Ramos (cell line): ENCODE measurements around the gene FAM20B.

Experiments
- in situ Hi-C: fragments of 300-500 bp; cut with MboI; formaldehyde crosslinking; loops from one replicate; pipeline ENCODE4 v1.14.3; 2022; ENCODE audit warnings: low sequenced_read_pairs; ENCODE audit not compliant: unreplicated experiment

Gene FAM20B

DNA sequence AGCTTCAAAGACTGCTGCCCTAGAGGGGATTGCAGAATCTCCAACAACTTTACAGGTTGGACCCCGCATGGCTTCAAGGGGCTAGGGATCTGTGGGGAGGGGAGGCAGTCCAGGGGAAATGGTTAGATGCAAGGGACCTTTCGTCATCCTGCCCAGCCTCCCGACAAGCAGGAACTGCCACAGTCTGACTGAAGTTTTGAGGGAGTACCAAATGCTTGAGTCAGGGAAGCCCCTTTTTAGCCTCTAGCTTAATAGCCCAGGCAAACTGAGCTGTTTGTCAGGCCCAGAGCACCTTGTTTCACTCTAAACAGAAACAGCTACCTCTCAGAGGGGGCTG lies 57.3 kb downstream of the FAM20B start:
- in situ Hi-C loops = loop anchor here (5.0 to 25.0 kb wide), 3 partner anchors 284 to 729 kb away; partner anchors contain the start of gene AXDND1

DNA sequence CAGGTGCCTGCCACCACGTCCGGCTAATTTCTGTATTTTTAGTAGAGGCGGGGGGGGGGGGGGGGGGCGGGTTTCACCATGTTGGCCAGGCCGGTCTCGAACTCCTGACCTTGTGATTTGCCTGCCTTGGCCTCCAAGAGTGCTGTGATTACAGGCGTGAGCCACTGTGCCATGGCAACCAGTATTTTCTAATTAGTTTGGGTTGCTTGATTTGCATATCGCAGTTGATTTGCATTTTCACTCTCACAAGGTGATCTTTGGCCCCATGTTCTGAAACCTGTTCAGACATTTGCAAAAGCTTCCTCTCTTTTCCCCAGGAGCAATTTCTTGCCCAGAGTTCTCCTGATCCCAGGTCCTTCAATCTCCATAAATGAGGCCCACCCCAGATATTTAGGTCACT lies 57.8 kb downstream of the FAM20B start:
- in situ Hi-C loops = loop anchor here (5.0 to 25.0 kb wide), 3 partner anchors 284 to 729 kb away; partner anchors contain the start of gene AXDND1

DNA sequence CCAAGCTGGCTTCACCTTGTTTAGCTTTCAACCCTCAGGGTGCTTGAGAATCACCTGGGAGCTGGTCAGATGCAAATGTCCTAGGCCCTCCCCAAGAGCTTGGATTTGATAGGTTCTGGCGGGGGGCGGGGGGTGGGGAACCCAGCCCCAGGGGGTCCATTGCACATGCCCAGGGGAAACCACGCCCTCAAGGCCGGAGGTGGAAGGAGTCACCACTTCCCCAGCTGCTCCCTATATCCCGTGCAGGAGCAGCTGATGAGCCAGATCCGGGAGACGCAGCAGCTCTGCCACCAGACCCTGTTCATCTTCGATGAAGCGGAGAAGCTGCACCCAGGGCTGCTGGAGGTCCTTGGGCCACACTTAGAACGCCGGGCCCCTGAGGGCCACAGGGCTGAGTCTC lies 62.0 kb downstream of the FAM20B start:
- in situ Hi-C loops = loop anchor here (10.0 to 25.0 kb wide), 2 partner anchors 553 to 725 kb away; no protein-coding TSS in a partner anchor

DNA sequence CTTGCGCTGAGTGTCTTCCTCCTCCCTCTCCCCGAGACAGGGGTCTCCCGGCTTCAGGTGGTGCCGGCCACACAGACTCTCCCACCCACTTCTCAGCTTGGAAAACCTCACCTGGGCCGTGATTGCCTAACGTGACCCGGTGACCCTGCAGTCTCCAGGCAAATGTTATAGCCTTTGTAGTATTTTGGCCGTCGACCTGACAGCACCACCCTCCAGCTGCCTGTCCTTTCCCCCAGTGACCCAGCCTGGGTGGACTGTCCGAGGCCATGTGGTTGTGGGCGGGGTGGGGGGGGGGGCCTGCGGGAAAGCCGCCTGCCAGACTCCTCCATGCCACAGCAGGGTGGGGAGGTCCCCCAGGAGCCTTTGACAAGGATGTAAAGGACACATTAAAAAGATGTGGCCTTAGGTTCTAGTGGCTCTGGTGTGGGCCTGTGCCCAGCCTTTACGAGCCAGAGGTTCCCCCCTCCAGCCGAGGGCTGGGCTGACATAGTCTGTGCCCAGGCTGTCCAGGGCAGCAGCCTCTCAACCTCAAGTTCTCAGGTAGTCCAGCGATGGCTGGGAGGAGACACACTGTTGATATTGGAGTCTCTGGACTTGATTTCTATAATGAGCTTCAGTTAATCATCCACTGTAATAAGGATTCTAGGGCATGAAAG lies 64.3 kb downstream of the FAM20B start:
- in situ Hi-C loops = loop anchor here (10.0 to 25.0 kb wide), 2 partner anchors 555 to 722 kb away; no protein-coding TSS in a partner anchor

DNA sequence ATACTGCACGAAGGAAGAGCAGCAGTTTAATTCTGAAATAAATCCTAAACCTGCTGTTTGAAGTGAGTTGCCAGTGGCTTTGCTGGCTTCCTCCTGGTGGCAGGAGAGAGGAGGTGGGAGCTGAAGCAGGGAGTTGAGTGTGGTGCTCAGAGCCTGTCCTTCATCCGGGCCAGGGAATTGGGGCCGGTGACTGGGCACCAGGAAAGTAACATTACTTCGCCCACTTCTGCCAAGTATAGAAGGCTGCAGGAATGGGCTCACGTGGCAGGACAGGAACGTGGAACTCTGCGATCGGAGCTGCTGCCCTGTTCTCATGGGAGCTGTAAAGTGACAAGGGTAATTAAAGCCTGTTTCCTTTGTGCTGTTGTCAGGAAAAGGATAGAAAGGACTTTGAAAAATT lies 64.8 kb downstream of the FAM20B start:
- in situ Hi-C loops = loop anchor here (25.0 kb wide), 1 partner anchor 722 kb away; no protein-coding TSS in a partner anchor

DNA sequence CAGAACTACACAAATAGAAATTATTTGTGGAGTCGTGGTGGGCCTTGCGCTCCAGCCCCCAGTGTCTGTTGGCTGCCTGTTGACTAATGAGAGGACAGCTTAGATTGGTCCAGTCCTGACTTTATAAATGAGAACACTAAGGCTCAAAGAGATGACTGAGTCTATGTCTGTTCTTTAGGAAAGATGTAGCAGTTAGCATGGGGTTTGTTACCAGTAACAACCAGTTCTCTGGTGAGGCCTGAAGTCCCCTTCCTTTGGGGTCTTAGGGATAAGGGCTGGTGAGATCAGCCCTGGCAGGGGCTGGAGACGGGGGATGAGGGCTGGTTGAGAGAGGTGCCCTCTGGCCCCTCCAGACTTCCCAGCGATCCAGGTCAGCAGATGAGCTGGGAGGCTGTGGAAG lies 65.2 kb downstream of the FAM20B start:
- in situ Hi-C loops = loop anchor here (25.0 kb wide), 1 partner anchor 721 kb away; no protein-coding TSS in a partner anchor

DNA sequence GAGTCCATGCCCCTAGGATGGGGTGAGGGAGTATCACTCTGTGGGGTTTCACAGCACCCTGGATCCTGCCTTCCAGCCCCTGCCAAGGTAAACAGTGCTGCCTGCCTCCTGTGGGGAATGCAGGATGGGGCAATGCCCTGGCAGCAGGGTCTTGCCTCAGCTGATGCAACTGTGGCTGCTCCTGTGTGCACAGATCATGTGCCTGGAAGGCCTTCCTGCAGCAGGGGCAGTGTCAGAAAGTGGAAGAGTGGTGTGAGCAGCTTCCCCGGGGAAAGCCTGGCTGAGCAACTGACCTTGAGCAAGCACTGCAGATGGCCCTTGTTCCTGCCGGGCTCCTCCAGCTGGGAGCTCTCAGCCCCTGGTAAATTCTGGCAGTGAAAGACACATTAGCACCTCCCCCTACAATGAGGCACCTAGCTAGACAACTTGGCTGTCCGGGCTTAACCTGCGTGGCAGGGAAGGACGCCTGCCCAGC lies 66.0 kb downstream of the FAM20B start:
- in situ Hi-C loops = loop anchor here (25.0 kb wide), 1 partner anchor 721 kb away; no protein-coding TSS in a partner anchor

DNA sequence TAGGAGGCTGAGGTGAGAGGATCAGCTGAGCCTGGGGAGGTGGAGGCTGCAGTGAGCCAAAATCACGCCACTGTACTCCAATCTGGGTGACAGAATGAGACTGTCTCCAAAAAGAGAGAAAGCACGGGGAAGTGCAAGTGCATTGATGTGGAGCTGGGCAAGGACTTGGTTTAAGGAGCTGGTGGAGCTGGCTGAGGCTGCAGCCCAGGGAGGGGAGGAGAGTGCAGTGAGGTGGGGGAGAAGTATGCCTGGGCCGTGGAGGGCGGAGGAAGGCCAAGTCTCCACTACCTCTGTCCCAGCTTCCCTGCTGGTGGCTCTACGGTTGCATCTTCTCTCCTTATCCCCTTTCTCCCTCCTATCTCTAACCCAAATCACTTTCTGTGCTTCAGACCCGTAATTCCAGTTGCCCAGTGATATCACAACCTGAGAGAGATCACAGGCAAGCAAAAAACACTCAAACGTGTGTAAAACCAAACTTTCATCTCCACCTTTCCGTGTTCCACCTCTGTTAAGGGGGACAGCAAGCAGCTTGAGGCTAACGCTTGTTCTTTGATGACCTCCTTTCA lies 67.3 kb downstream of the FAM20B start:
- in situ Hi-C loops = loop anchor here (25.0 kb wide), 1 partner anchor 719 kb away; no protein-coding TSS in a partner anchor

DNA sequence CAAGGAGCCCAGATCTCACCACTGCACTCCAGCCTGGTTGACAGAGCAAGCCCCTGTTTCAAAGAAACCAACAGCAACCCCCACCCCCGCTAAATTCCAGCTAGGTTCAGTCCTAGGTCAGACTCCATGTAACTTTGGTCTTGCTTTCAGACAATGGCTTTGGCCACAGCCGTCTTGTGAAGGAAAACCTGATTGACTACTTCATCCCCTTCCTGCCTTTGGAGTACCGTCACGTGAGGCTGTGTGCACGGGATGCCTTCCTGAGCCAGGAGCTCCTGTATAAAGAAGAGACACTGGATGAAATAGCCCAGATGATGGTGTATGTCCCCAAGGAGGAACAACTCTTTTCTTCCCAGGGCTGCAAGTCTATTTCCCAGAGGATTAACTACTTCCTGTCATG lies 69.1 kb downstream of the FAM20B start:
- in situ Hi-C loops = loop anchor here (25.0 kb wide), 1 partner anchor 717 kb away; no protein-coding TSS in a partner anchor

DNA sequence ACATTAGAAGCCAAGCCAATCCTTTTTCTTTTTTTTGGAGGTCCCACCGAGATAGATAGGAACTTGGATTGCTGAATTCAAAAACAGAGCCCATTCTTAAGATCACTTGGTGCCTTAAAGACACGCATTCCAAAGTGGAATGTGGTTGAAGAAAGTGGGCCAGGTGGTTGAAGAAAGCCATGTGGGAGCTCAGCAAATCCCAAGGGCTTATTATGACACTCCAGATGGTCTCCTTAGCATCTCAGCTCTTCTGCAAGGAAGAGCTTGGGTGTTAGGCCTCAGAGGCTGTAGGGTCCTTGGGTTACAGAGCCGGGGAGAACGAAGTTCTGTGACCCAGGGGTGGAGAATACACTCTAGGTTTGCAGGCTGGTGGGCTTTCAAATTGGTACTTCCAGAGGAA lies 69.7 kb downstream of the FAM20B start:
- in situ Hi-C loops = loop anchor here (25.0 kb wide), 1 partner anchor 717 kb away; no protein-coding TSS in a partner anchor

DNA sequence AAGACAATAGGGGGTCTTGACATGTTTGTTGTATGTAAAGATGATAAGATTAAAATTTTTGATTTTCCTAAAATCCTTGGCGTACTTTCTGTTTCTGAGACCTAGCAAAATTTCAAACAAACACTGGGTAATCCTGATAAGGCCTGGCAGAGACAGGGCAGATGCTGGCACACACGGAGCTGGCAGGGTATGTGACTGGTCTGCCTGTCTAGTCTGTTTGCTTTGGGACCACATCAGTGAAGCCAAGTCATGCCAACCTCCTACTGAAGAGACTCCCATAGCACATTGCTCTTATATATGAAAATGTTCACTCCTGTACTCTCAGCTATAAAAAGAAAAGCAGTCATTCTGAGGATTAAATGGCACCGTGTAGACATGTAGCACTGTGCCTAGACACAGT lies 70.2 kb downstream of the FAM20B start:
- in situ Hi-C loops = loop anchor here (25.0 kb wide), 1 partner anchor 716 kb away; no protein-coding TSS in a partner anchor

DNA sequence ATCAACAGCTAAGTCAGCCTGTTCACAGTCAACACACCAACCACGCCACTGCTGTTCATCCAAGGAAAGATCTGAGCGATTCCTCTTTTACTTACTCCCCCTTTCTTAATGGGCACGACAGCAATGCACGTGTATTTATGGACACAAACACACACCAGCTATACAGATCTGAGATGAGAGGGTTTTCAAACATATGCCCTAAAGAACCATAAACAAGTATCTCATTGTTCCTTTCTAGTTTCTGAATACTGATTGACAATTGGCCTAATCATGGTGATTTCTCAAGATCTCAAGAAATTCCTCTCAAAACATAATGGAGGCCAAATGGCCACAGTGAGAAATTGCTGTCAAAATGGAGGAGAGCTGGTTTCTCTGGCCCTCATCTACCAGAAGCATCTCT lies 74.2 kb downstream of the FAM20B start:
- in situ Hi-C loops = loop anchor here (25.0 kb wide), 1 partner anchor 712 kb away; no protein-coding TSS in a partner anchor

DNA sequence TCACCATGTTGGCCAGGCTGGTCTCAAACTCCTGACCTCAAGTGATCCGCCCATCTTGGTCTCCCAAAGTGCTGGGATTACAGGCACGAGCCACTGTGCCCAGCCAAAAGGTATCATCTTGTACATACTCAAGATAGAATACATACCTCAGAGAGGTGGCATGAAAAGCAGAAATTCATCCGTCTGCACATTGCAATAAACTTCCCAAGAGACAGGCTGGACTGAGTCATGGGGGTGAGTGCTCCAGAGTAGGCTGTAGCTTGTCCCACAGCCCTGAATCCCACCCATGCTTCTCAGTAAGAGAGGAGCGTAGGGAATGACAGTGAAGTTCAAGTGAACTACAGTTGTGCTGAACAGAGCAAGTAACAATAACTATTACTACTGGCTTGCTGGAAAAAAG lies 75.9 kb downstream of the FAM20B start:
- in situ Hi-C loops = no loop called here

DNA sequence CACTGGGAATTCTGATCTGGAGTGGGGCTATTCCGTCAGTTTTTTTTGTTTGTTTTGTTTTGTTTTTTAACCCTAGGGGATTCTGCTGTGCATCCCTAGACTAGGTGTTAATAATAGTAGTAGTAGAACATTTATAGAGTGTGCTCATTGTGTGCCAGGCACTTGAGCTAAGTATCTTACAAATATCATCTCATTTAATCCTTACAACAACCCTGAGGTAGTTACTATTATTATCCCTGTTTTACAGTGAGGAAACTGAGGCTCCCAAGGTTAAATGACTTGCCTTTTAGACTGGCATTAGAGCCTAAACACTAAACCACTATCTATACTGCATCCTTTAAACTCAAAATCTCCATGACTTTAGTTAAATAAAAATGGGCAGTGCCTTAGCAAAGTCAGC lies 78.3 kb downstream of the FAM20B start:
- in situ Hi-C loops = no loop called here

DNA sequence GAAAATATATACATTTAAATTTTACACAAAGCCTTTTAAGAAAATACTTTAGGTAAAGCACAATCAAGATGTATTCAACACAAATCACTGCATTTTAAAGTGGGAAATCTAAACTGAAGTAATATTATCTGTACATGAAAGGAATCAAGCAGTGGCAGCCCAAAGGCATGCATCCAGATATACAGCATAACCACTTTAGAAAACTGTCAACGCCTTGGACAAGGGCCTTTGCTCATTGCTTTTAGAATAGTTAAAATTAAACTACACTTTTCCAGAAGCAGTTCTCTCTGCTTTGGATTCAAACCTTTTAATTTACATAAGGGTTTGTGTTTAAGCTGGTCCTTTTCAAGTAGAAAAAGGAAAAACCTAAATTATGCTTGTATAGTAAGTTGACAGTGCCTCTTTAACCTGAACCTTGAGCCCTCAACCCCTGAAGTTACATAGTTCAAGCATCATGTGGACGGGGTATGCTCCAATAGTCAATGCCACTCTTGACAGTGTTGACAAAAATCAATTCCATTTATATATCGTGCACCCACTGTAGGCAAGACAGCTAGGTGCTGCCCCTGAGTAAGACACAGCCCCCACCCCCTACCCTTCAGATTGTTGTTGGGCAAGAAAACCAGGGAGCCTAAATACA lies 79.0 kb downstream of the FAM20B start:
- in situ Hi-C loops = no loop called here

DNA sequence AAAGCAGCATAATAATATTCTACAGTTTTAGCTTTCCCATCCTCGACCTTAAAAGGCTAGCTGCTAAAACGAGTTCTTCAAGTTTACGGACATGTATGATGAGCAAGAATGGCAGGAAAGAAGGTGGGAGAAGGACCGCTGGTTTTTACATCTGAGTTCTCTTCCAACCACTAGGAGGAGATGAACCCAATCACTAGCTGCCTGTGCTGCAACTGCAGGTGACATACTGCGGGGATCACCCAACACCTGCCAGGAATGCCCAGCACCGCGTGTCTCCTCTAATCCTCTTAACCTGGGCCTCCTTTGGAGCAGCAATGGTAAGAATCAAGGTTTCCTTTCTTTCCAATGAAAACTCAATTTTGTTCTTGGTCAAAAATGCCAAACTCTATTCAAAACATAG lies 79.7 kb downstream of the FAM20B start:
- in situ Hi-C loops = no loop called here

DNA sequence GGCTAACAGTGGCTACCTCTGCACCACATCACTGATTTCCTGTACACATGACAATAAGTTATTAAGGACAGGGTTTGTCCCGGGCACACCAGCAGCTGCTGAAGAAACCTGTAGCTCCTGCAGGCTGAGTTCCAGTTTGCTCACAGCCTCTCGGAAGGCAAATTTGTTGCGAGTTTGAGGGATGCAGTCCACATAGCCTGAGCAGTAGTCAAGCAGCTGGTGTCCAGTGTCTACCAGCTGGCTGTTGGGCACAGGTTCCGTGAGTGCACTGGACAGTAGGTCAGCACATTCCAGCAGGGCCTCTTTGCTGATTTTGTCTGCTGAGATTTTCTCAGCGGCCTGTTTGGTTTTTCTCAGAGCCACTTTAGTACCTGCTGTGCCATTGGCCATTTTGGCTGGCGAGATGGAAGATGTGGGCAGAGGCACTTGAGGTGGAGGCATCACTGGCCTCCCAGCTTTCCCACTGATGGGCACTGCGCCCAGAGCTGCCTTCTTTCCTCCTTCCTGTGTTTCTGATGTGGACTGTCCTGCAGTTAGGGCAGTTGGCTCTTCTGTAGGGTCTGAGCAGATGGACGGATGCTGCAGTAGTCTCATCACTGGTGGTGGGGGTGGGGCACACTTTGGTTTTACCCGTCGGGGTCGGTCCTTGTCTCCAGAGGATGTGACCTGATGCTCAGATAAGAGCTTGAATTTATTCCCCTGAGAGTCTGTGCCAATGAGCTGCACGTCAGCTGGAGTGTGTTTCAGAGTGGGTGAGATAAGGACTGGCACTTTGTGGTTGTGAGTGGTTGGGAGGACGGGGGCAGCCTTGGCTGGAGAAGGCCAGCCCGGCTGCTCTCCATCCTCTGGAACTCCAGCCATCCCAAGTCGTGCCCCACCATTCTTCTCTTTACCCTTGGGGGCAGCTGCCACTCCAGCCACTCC lies 82.3 kb downstream of the FAM20B start:
- in situ Hi-C loops = no loop called here

DNA sequence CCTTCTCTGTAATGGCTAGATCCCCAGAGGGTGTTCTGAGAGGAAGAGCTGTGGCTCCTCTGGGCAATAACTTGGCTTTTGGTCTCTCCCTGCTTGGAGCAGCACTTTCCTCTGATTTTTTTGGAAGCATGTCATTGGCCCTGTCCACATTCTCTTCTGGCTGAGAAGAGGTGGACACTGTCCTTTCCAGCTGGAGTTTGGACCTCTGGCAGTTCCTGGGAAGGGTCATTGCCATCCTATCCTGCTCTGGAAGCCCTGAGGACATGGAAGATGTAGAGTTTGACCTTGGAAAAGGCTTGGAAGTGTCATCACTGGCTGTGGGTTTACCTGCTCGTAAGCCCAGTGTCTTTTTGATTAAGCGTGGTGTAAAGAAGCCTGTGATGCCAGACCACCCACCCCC lies 83.0 kb downstream of the FAM20B start:
- in situ Hi-C loops = no loop called here

DNA sequence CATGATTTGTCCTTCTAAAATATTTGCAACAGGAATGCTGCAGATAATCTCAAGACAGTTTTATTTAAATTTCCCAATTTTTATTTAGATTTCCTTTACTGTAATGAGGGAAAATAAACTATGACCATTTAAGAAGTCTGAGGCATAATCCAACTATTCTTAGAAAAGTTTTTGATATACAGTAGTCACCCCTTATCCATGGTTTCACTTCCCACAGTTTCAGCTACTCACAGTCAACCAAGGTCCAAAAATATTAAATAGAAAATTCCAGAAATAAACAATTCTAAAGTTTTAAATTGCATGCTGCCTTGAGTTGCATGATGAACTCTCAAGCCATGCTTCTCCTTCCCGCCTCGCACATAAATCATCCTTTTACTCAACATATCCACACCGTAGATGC lies 89.5 kb downstream of the FAM20B start:
- in situ Hi-C loops = loop anchor here (10.0 kb wide), 1 partner anchor 250 kb away; the partner anchor contains the start of gene AXDND1

DNA sequence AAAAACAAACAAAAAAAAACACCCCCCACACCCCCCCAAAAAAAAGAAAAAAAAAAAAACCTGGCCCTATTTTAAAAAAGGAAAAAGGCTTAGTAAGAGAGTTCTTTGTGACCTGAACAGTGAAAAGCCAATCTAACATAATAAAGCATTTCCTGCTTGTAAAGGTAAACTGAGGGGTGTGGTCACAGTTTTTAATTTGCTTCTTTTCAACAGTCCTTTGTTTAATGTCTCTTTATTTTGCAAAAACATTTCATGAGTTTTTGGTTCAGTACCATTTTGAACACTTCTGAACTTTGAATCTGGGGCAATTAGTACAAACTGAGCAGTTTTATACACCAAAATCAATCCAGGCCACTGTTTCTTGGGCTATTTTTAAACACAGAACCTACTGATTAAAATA lies 93.8 kb downstream of the FAM20B start:
- in situ Hi-C loops = loop anchor here (10.0 kb wide), 1 partner anchor 245 kb away; the partner anchor contains the start of gene AXDND1
